K562 (cell line): Measurements from ENCODE around the gene DPY19L1. TPM values are rescaled to one million over a fixed set of nuclear protein-coding genes. Genes with fewer than 3 reads are reported as not detected.

ENCODE experiments used
- ATAC-seq: fragments of 200-7000 bp; cut with Tn5 transposase; 3 replicates; pipeline ENCODE4 v1.9.1; 2020; ENCODE audit warnings: moderate library complexity
- BruUV-seq: library from RNA; stranded (reverse); fragments of 400-500 nt; replicated peaks from 2 replicates; lab custom pipeline; 2021; lab: Mats Ljungman, UMichigan
- CTCF ChIA-PET: fragments of 300-600 bp; formaldehyde crosslinking; extraction: SDS; loops from one replicate; lab custom pipeline; 2021; ENCODE audit warnings: low intra/inter-chr PET ratio; lab: Yijun Ruan, JAX
- POLR2A ChIA-PET: fragments of 300-600, 350-650 bp; sonication (Branson Sonifier 250); formaldehyde crosslinking; extraction: SDS; loops from one replicate; lab custom pipeline; 2021; ENCODE audit warnings: antibody characterized with exemption, inconsistent platforms; lab: Yijun Ruan, JAX
- DNase-seq, 4 experiments: peaks; one replicate each; pipeline versions ENCODE4 v3.0.0 to v3.0.0-alpha.2; 2011 to 2018; ENCODE audit warnings: low spot score in 3 of 4, mixed read lengths in 3 of 4; ENCODE audit errors: extremely low read depth in 1 of 4
- FAIRE-seq: peaks from 2 replicates; lab custom pipeline; 2011; peaks lifted over from hg19 to GRCh38; lab: Jason Lieb, UNC
- H2AFZ ChIP-seq: 2 replicates; pipeline ENCODE4 v1.6.0; 2011; ENCODE audit warnings: low read depth, low read length, control low read depth, inconsistent platforms
- H3K27ac ChIP-seq: fragments of 200-600 bp; 3 replicates; pipeline ENCODE4 v1.8.0; 2011; ENCODE audit warnings: low read depth, mild to moderate bottlenecking, control low read depth, inconsistent platforms, low read length, moderate library complexity, mixed read lengths; ENCODE audit errors: extremely low read depth
- H3K27me3 ChIP-seq, 2 experiments: fragments of 300-600 bp in 1 of 2; 2 replicates in 1 of 2; 3 replicates in 1 of 2; pipeline versions ENCODE4 v1.6.0 to v1.8.0; 2011; ENCODE audit warnings: inconsistent platforms in 2 of 2, low read length in 2 of 2, mild to moderate bottlenecking in 1 of 2, mixed read lengths in 1 of 2, moderate library complexity in 1 of 2; ENCODE audit not compliant: control insufficient read depth in 2 of 2, insufficient read depth in 2 of 2
- H3K36me3 ChIP-seq: fragments of 300-600 bp; 3 replicates; pipeline ENCODE4 v1.8.0; 2011; ENCODE audit warnings: mild to moderate bottlenecking, low read length, inconsistent platforms; ENCODE audit not compliant: control insufficient read depth, insufficient read depth
- H3K4me1 ChIP-seq, 2 experiments: fragments of 200-600 bp in 1 of 2; replicated peaks in 1 of 2; 2 replicates in 1 of 2; 3 replicates in 1 of 2; pipeline versions ENCODE4 v1.5.1 to v1.8.0; 2011; ENCODE audit warnings: inconsistent platforms in 2 of 2, low read length in 2 of 2, mild to moderate bottlenecking in 1 of 2, mixed read lengths in 1 of 2, moderate library complexity in 1 of 2; ENCODE audit not compliant: control insufficient read depth in 2 of 2, insufficient read depth in 2 of 2
- H3K4me2 ChIP-seq: 2 replicates; pipeline ENCODE4 v1.6.1; 2011; ENCODE audit warnings: low read length, control low read depth, inconsistent platforms, mixed read lengths; ENCODE audit not compliant: insufficient read depth
- H3K4me3 ChIP-seq: fragments of 200-600 bp; sonication (generic), shearing (Covaris generic); 2 replicates; pipeline ENCODE4 v1.5.1; 2016; ENCODE audit warnings: control low read depth, inconsistent platforms
- H3K79me2 ChIP-seq: fragments of 200-600 bp; 3 replicates; pipeline ENCODE4 v1.8.0; 2011; ENCODE audit warnings: low read length, inconsistent platforms; ENCODE audit not compliant: control insufficient read depth, insufficient read depth
- H3K9ac ChIP-seq, 2 experiments: 2 replicates each; pipeline versions ENCODE4 v1.6.0 to v1.6.1; 2011; ENCODE audit warnings: low read depth in 2 of 2, low read length in 2 of 2, control low read depth in 1 of 2, inconsistent platforms in 1 of 2, mild to moderate bottlenecking in 1 of 2, mixed read lengths in 1 of 2; ENCODE audit not compliant: insufficient read depth in 1 of 2
- H3K9me1 ChIP-seq: one replicate; pipeline ENCODE4 v1.6.0; 2011; ENCODE audit warnings: inconsistent platforms, mild to moderate bottlenecking, low read length, moderate library complexity; ENCODE audit not compliant: control insufficient read depth, insufficient read depth
- H3K9me3 ChIP-seq: replicated peaks from 2 replicates; pipeline ENCODE4 v1.5.1; 2011; ENCODE audit warnings: low read depth, low read length, inconsistent platforms; ENCODE audit not compliant: control insufficient read depth, insufficient read depth
- H4K20me1 ChIP-seq: replicated peaks from 2 replicates; pipeline ENCODE4 v1.6.1; 2011; ENCODE audit warnings: low read length, inconsistent platforms, mixed read lengths; ENCODE audit not compliant: control insufficient read depth, insufficient read depth
- CREBBP ChIP-seq: IDR thresholded peaks from one replicate; pipeline ENCODE4 v1.6.1; 2012; ENCODE audit warnings: low read depth, mild to moderate bottlenecking, control low read depth, inconsistent platforms, low read length
- CTCFL ChIP-seq: IDR thresholded peaks from 2 replicates; pipeline ENCODE4 v1.6.1; 2011; ENCODE audit warnings: borderline replicate concordance, low read depth, mild to moderate bottlenecking, moderate library complexity, low read length; ENCODE audit not compliant: insufficient read depth, poor library complexity, severe bottlenecking
- E2F5 ChIP-seq: sonication (generic); formaldehyde crosslinking; IDR thresholded peaks from 2 replicates; pipeline ENCODE4 v1.8.0; 2022; ENCODE audit warnings: mild to moderate bottlenecking, missing genetic modification reagents
- MCM5 ChIP-seq: fragments of 450-650 bp; IDR thresholded peaks from 2 replicates; pipeline ENCODE4 v1.6.1; 2016; ENCODE audit warnings: low read depth
- MIER1 ChIP-seq: fragments of 450-650 bp; IDR thresholded peaks from 2 replicates; pipeline ENCODE4 v1.6.1; 2016; ENCODE audit warnings: antibody characterized with exemption, mild to moderate bottlenecking, low read depth
- MXI1 ChIP-seq: IDR thresholded peaks from 2 replicates; pipeline ENCODE4 v1.6.1; 2011; ENCODE audit warnings: low read depth, mild to moderate bottlenecking, improper control_type of control experiment, low read length
- RAD51 ChIP-seq: fragments of 450-650 bp; IDR thresholded peaks from 2 replicates; pipeline ENCODE4 v1.7.1; 2016; ENCODE audit warnings: low read depth, mild to moderate bottlenecking, borderline replicate concordance
- SOX6 ChIP-seq: fragments of 450-650 bp; IDR thresholded peaks from 2 replicates; pipeline ENCODE4 v1.6.1; 2014; ENCODE audit warnings: mild to moderate bottlenecking
- ZNF217 ChIP-seq: sonication (generic); formaldehyde crosslinking; IDR thresholded peaks from 2 replicates; pipeline ENCODE4 v1.8.0; 2022; ENCODE audit warnings: mild to moderate bottlenecking, missing genetic modification reagents
- ZNF253 ChIP-seq: fragments of 250-450 bp; sonication (Bioruptor Pico); conservative IDR thresholded peaks from 2 replicates; pipeline ENCODE4 v1.6.1; 2021; ENCODE audit warnings: mild to moderate bottlenecking
- WGBS: fragments of 100-300 bp; shearing (Covaris generic); methylation state at CpG from one replicate; pipeline ENCODE4 v1.1.6; 2016; ENCODE audit warnings: low coverage, mixed read lengths; ENCODE audit not compliant: insufficient coverage; ENCODE audit errors: missing lambda C conversion rate; 5-methylcytosine and 5-hydroxymethylcytosine counted together
- in situ Hi-C: fragments of 300-500 bp; cut with MboI; formaldehyde crosslinking; loops from 4 replicates; pipeline ENCODE4 v1.15.0; 2018; ENCODE audit warnings: inconsistent platforms, mixed read lengths
- intact Hi-C: fragments of 100-400 bp; cut with micrococcal nuclease; formaldehyde crosslinking; loops from 2 replicates; pipeline ENCODE4 v1.14.2; 2022
- polyA plus RNA-seq, 8 experiments: library from polyadenylated mRNA; depleted of rRNA in 4 of 8; stranded (reverse) in 5 of 8; unstranded in 3 of 8; fragments of >200 nt; fragmentation: Nextera tagmentation in 2 of 8; fragmentation: Illumina TruSeq in 1 of 8; extraction: Ambion mirVana in 2 of 8; extraction: Trizol in 1 of 8; gene quantifications; 2 replicates each; pipeline versions ENCODE4 v1.2.1 to v1.2.3, GENCODE V29; 2011 to 2014; ENCODE audit warnings: inconsistent platforms in 1 of 8, missing spikeins in 1 of 8
- total RNA-seq, 7 experiments: library from RNA; depleted of rRNA in 6 of 7; stranded (reverse); fragments of >200 nt in 6 of 7; fragmentation: Illumina TruSeq in 2 of 7; extraction: Trizol in 2 of 7; gene quantifications; 2 replicates each; pipeline versions ENCODE4 v1.2.1 to v1.2.3, GENCODE V29; 2011 to 2021; ENCODE audit warnings: low replicate concordance in 1 of 7

The DPY19L1 gene
- total and polyA plus RNA-seq, 9 of the 15 experiments (the other 6 are each of a cell fraction or from before 2014, with no cell fraction given), result 4.0 to 34.3 (median 22.1) TPM

GRCh38 chr7:34928560-34928959 is 108.7 kb downstream of the DPY19L1 start:
- no peak for ATAC-seq
- CTCF ChIA-PET, result interaction anchor here (0.7 kb wide), 1 partner anchor 105 kb away, joined by 3 read pairs; no protein-coding TSS in a partner anchor
- Histone ChIP-seq H3K4me1 (no peaks in the 10 kb centered on the region), H3K9me1 (no peaks in the 10 kb centered on the region), H4K20me1 (no peaks in the 10 kb centered on the region)
- no peak for TF ChIP-seq E2F5
- no peak for TF ChIP-seq MXI1
- no peak for TF ChIP-seq RAD51
- TF ChIP-seq ZNF253, result no peak
- TF ChIP-seq, all 486 proteins: peak for 0
- Histone ChIP-seq H3K4me3 (no peak overlapping the region), H2AFZ (no peak overlapping the region), H3K9ac (no peak overlapping the region), H3K36me3 (peaks cover 10% of the 10 kb centered on the region; the same call in 1 of the 3 replicates), H3K4me2 (no peak overlapping the region), H3K27ac (no peak overlapping the region), H3K27me3 (no peaks in the 10 kb centered on the region), H3K9me3 (no peaks in the 10 kb centered on the region), H3K79me2 (no peaks in the 10 kb centered on the region)
- POLR2A ChIA-PET, result no interaction called here
- no peak for FAIRE-seq
- intact Hi-C loops (loop anchor here (5.0 to 10.0 kb wide), 2 partner anchors 106 kb away; partner anchors contain the start of gene DPY19L1), in situ Hi-C loops (no loop called here)
- WGBS, result 0% methylated on average over 1 of the region's 1 CpG
- DNase-seq, result no peak
- no TSS peak for BruUV-seq

DNA sequence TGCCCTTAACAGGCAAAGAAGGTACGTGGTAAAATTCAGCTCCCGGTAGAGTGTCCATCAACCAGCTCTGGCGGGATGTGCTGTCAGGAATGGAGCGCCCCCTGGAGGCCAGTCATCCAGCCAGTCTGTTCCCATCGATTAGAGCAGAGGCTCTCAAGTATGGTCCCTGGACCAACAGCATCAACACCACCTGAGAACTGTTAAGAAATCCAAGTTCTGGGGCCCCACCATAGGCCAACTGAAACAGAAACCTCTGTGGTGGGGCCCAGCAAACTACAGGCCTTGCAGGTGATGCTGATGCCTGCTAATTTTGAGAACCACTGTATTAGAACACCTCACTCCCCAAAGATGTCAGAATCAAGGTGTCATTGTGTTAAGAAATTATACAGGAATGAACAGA is 109.2 kb downstream of the DPY19L1 start:
- Histone ChIP-seq H3K4me2 (no peak overlapping the region), H3K9ac (no peak overlapping the region), H3K36me3 (peaks cover 10% of the 10 kb centered on the region; the same call in 1 of the 3 replicates), H3K27ac (no peak overlapping the region), H4K20me1 (no peaks in the 10 kb centered on the region), H3K9me1 (no peaks in the 10 kb centered on the region), H3K79me2 (no peaks in the 10 kb centered on the region), H3K4me3 (no peak overlapping the region), H3K9me3 (no peaks in the 10 kb centered on the region), H3K27me3 (no peaks in the 10 kb centered on the region), H3K4me1 (no peaks in the 10 kb centered on the region), H2AFZ (no peak overlapping the region)
- DNase-seq (peak; percentile 17 to 64 (median 28)), ATAC-seq (peak; percentile 94), FAIRE-seq (peak; percentile 78)
- POLR2A ChIA-PET, result no interaction called here
- no TSS peak for BruUV-seq
- CTCF ChIA-PET, result interaction anchor here (1.0 kb wide), 1 partner anchor 107 kb away, joined by 3 read pairs; no protein-coding TSS in a partner anchor
- WGBS, result 40% methylated on average over 5 of the region's 5 CpGs
- in situ Hi-C loops, result no loop called here
- intact Hi-C loops, result loop anchor here (5.0 to 10.0 kb wide), 2 partner anchors 106 to 107 kb away; partner anchors contain the start of gene DPY19L1
- TF ChIP-seq CTCFL (peak; percentile 36), MCM5 (no peak), ZNF217 (CRISPR knock-in tag) (no peak), SOX6 (no peak), CREBBP (no peak), MIER1 (no peak)
